Kidney epithelial cell (primary cell): ENCODE measurements around the gene SLC43A2. TPM values are rescaled to one million over a fixed set of nuclear protein-coding genes. Genes with fewer than 3 reads are reported as not detected.
"Not testable (repeated sequence)": the region's sequence is repeated elsewhere in the genome, so short reads cannot be mapped to it uniquely, and the experiment has no call there.

ENCODE experiments used
- DNase-seq: peaks from one replicate; pipeline ENCODE4 v3.0.0-alpha.2; 2010; ENCODE audit warnings: low read depth
- H3K27me3 ChIP-seq: 2 replicates; pipeline ENCODE4 v1.6.0; 2011; ENCODE audit warnings: low read length; ENCODE audit not compliant: control insufficient read depth, insufficient read depth
- H3K36me3 ChIP-seq: 2 replicates; pipeline ENCODE4 v1.5.1; 2011; ENCODE audit warnings: low read length; ENCODE audit not compliant: control insufficient read depth, insufficient read depth
- H3K4me3 ChIP-seq: 2 replicates; pipeline ENCODE4 v1.5.1; 2011; ENCODE audit warnings: low read depth, mild to moderate bottlenecking, control low read depth, low read length
- CTCF ChIP-seq: IDR thresholded peaks from 2 replicates; pipeline ENCODE4 v1.5.1; 2011; ENCODE audit warnings: mild to moderate bottlenecking, moderate library complexity, low read length, control low read depth, inconsistent platforms; ENCODE audit not compliant: insufficient read depth, poor library complexity, severe bottlenecking
- total RNA-seq: library from RNA; depleted of rRNA; stranded (reverse); fragments of >200 nt; gene quantifications from 2 replicates; pipeline ENCODE4 v1.2.3, GENCODE V29; 2015

Gene SLC43A2
- total RNA-seq, 1 donor from 2014 or later: 9.1 TPM

- no peak for DNase-seq
- TF ChIP-seq CTCF: no peak
- Histone ChIP-seq H3K36me3 (peaks cover 9% of the 10 kb centered on the region), H3K27me3 (no peaks in the 10 kb centered on the region), H3K4me3 (no peak overlapping the region)
These were observed 25.1 kb upstream of the SLC43A2 start for GRCh38 chr17:1653735-1654134.

- H3K4me3 ChIP-seq, DNase-seq, H3K27me3 ChIP-seq, H3K36me3 ChIP-seq: not testable (repeated sequence)
These were observed 24.2 kb upstream of the SLC43A2 start for GRCh38 chr17:1652794-1653193.

GRCh38 chr17:1651559-1651844, 22.9 kb upstream of the SLC43A2 start:
- peaks cover 9% of the 10 kb centered on the region for H3K36me3 ChIP-seq
- H3K27me3 ChIP-seq: no peaks in the 10 kb centered on the region
- no peak for DNase-seq
- TF ChIP-seq CTCF: no peak
- H3K4me3 ChIP-seq: no peak overlapping the region

GRCh38 chr17:1650731-1651558, 22.3 kb upstream of the SLC43A2 start:
- no peak for DNase-seq
- no peak overlapping the region for H3K4me3 ChIP-seq
- H3K27me3 ChIP-seq: no peaks in the 10 kb centered on the region
- TF ChIP-seq CTCF: no peak
- H3K36me3 ChIP-seq: peaks cover 9% of the 10 kb centered on the region

GRCh38 chr17:1649844-1650501, 21.3 kb upstream of the SLC43A2 start, which contains the start of gene RILP:
RILP (minus strand) TSS chr17:1649866; CDS start chr17:1649804, 62 bp downstream.
- no peak for DNase-seq
- H3K4me3 ChIP-seq: peak within 1 kb of the TSS; percentile 48
- no peaks in the 10 kb centered on the region for H3K27me3 ChIP-seq
- no peak for TF ChIP-seq CTCF
- peaks cover 9% of the 10 kb centered on the region for H3K36me3 ChIP-seq

- Histone ChIP-seq H3K4me3 (peak overlapping the region; percentile 48), H3K36me3 (peaks cover 9% of the 10 kb centered on the region), H3K27me3 (no peaks in the 10 kb centered on the region)
- peak; percentile 87 for TF ChIP-seq CTCF
- DNase-seq: no peak
These were observed 20.6 kb upstream of the SLC43A2 start for GRCh38 chr17:1648963-1649843.
